Astrocyte (in vitro differentiated cells and primary cell): ENCODE data around the gene AMACR.

Experiments
- CTCF ChIP-seq: IDR thresholded peaks from 2 replicates; pipeline ENCODE4 v1.5.1; 2011; ENCODE audit warnings: low read depth, mild to moderate bottlenecking, inconsistent platforms, low read length, moderate library complexity; ENCODE audit not compliant: insufficient read depth
- EZH2 ChIP-seq: IDR thresholded peaks from 2 replicates; pipeline ENCODE4 v1.6.1; 2012; ENCODE audit warnings: mild to moderate bottlenecking, low read length, inconsistent platforms; ENCODE audit not compliant: insufficient read depth

GRCh38 chr5:33957577-33958150, 50.2 kb downstream of the AMACR start:
- TF ChIP-seq CTCF: no peak
- no peak for TF ChIP-seq EZH2
